NB4 (cell line): ENCODE data around the gene RNF13.

ENCODE experiments used
- CTCF ChIP-seq: IDR thresholded peaks from one replicate; pipeline ENCODE4 v1.5.1; 2012; ENCODE audit warnings: low read depth, low read length
- POLR2A ChIP-seq: IDR thresholded peaks from 2 replicates; pipeline ENCODE4 v1.6.1; 2011; ENCODE audit warnings: mild to moderate bottlenecking; ENCODE audit not compliant: insufficient read length; ENCODE audit errors: extremely low read depth

- TF ChIP-seq CTCF (no peak), POLR2A (no peak)
Measured at GRCh38 chr3:149772861-149773260, 40.2 kb upstream of the RNF13 start.
